Measurements from ENCODE around the gene UBE2I. TPM values are rescaled to one million over a fixed set of nuclear protein-coding genes. Genes with fewer than 3 reads are reported as not detected.

Gene UBE2I
- total RNA-seq, 4 donors from 2014 or later, result 72.0 to 165 (median 107) TPM

- no peak overlapping the region for H3K4me3 ChIP-seq
- no peak for DNase-seq (ENCODE audit: low spot score in 2 of 2)
- H3K27ac ChIP-seq, result no peak overlapping the region
- peaks cover 70% of the 10 kb centered on the region for H3K27me3 ChIP-seq
- no peaks in the 10 kb centered on the region for H3K36me3 ChIP-seq
- TF ChIP-seq CTCF (IDR thresholded peaks at IDR 0.05), result no peak
- no peak for TF ChIP-seq POLR2AphosphoS5 (IDR thresholded peaks at IDR 0.05)
- no peak for TF ChIP-seq POLR2A (IDR thresholded peaks at IDR 0.05)
- no peak for TF ChIP-seq EP300 (IDR thresholded peaks at IDR 0.05)
- no peaks in the 10 kb centered on the region for H3K9me3 ChIP-seq
- WGBS, result 50% methylated on average over 6 of the region's 6 CpGs
- peaks cover 11% of the 10 kb centered on the region for H3K4me1 ChIP-seq
Measured at GRCh38 chr16:1297018-1297696, 12.3 kb upstream of the UBE2I start.

DNA sequence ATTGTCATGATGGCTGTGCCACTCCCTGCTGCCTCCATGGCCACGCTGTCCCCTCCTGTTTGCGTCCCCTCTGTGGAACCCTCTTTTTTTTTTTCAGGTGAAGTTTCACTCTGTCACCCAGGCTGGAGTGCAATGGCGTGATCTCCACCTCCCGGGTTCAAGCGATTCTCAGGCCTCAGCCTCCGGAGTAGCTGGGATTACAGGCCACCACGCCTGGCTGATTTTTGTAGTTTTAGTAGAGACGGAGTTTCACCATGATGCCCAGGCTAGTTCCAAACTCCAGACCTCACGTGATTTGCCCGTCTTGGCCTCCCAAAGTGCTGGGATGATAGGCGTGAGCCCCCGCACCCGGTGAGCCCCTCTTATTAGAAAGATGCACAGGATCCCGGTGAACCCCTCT lies 11.0 kb upstream of the UBE2I start:
- DNase-seq (ENCODE audit: low spot score in 2 of 2), result no peak
- H3K27ac ChIP-seq, result no peak overlapping the region
- TF ChIP-seq POLR2A (IDR thresholded peaks at IDR 0.05), result no peak
- TF ChIP-seq EP300 (IDR thresholded peaks at IDR 0.05), result no peak
- TF ChIP-seq CTCF (IDR thresholded peaks at IDR 0.05), result no peak
- TF ChIP-seq POLR2AphosphoS5 (IDR thresholded peaks at IDR 0.05), result no peak
- no peaks in the 10 kb centered on the region for H3K36me3 ChIP-seq
- no peaks in the 10 kb centered on the region for H3K9me3 ChIP-seq
- H3K4me3 ChIP-seq, result no peak overlapping the region
- H3K27me3 ChIP-seq, result peaks cover 59% of the 10 kb centered on the region
- H3K4me1 ChIP-seq, result peaks cover 18% of the 10 kb centered on the region
- 93% methylated on average over 14 of the region's 14 CpGs for WGBS

DNA sequence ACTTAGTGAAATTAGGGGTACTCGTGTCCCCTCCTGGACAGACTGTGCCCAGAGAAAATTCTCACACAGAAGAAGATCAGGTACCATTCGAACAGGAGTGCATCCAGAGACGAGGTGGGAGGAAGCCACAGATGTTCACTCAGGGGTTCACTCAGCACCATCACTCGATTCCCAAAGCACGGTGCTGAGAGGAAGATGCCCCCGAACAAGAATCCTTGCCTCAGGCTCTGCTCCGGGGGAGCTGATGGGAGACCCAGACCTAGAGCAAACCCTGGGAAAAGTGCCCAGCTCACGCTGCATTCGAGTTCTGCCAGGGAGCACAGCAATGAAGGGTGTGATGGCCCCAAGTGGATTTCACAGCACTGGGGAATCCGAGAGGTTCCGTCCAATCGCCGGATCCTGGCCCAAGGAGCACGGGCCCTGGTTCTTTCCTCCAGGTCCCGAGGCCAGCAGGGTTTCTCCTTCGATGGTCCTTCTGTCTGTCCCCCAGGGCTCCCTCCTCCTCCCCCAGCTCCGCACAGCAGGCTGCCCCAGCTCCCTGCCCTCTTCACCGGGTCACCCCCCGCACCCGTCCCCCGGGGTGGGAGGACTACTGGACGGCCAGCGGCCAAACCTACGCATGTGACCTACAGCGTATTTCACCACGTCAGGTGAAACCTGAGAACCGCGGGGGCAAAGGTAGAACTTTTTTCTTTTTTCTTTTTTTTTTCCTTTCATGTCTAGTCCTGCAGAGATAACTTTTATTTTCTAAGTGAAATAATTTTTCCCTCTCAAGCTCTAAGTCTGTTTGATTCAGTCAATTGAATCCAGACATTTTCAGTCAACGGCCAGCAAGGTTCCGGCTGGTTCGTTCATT lies 10.2 kb upstream of the UBE2I start:
- peaks cover 53% of the 10 kb centered on the region for H3K27me3 ChIP-seq
- no peak for DNase-seq (ENCODE audit: low spot score in 2 of 2)
- WGBS, result 49% methylated on average over 31 of the region's 31 CpGs
- no peaks in the 10 kb centered on the region for H3K36me3 ChIP-seq
- no peaks in the 10 kb centered on the region for H3K9me3 ChIP-seq
- H3K4me3 ChIP-seq, result no peak overlapping the region
- H3K4me1 ChIP-seq, result peaks cover 25% of the 10 kb centered on the region
- no peak for TF ChIP-seq POLR2A (IDR thresholded peaks at IDR 0.05)
- TF ChIP-seq CTCF (IDR thresholded peaks at IDR 0.05), result no peak
- TF ChIP-seq EP300 (IDR thresholded peaks at IDR 0.05), result no peak
- no peak for TF ChIP-seq POLR2AphosphoS5 (IDR thresholded peaks at IDR 0.05)
- H3K27ac ChIP-seq, result no peak overlapping the region

DNA sequence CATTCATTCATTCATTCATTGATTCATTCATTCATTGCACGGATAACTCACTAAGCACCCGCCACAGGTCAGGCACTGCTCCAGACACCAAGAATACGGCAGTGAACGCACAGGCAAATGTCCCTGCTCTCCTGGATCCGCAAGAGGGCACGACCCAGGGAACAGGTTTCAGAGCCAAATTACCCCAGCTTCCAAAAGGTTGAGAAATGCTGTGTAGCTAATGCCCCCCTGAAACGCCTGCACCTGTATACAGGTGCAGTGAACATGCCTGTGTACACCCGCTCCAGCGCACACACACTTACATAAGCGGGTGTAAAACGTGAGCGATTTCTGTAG lies 9.6 kb upstream of the UBE2I start:
- TF ChIP-seq POLR2AphosphoS5 (IDR thresholded peaks at IDR 0.05) (no peak), EP300 (IDR thresholded peaks at IDR 0.05) (no peak), POLR2A (IDR thresholded peaks at IDR 0.05) (no peak), CTCF (IDR thresholded peaks at IDR 0.05) (no peak)
- Histone ChIP-seq H3K27ac (no peak overlapping the region), H3K4me3 (no peak overlapping the region), H3K36me3 (no peaks in the 10 kb centered on the region), H3K27me3 (peaks cover 51% of the 10 kb centered on the region), H3K4me1 (peaks cover 25% of the 10 kb centered on the region), H3K9me3 (no peaks in the 10 kb centered on the region)
- no peak for DNase-seq (ENCODE audit: low spot score in 2 of 2)
- 59% methylated on average over 12 of the region's 12 CpGs for WGBS
